CD14-positive monocyte (primary cell): ENCODE results near the gene EBI3. TPM values are rescaled to one million over a fixed set of nuclear protein-coding genes. Genes with fewer than 3 reads are reported as not detected.

Source experiments
- DNase-seq, 3 donors: peaks; one replicate each; pipeline ENCODE4 v3.0.0-alpha.2; 2011 to 2022
- H2AFZ ChIP-seq: 2 replicates; pipeline ENCODE4 v1.6.0; 2012; ENCODE audit warnings: mild to moderate bottlenecking, low read depth, low read length, inconsistent platforms; ENCODE audit not compliant: insufficient read depth, poor library complexity, severe bottlenecking
- H3K27ac ChIP-seq, 2 donors: 1 replicate in 1 of 2; 2 replicates in 1 of 2; pipeline ENCODE4 v1.5.1; 2012 to 2013; ENCODE audit warnings: low read length in 2 of 2, control low read depth in 1 of 2, inconsistent platforms in 1 of 2, low read depth in 1 of 2, mild to moderate bottlenecking in 1 of 2
- H3K27me3 ChIP-seq, 2 donors: one replicate each; pipeline versions ENCODE4 v1.6.0 to v1.6.1; 2011 to 2013; ENCODE audit warnings: low read length in 2 of 2; ENCODE audit not compliant: control insufficient read depth in 2 of 2, insufficient read depth in 2 of 2
- H3K36me3 ChIP-seq, 2 donors: replicated peaks in 1 of 2; 1 replicate in 1 of 2; 2 replicates in 1 of 2; pipeline versions ENCODE4 v1.5.1 to v1.6.1; 2012 to 2013; ENCODE audit warnings: low read length in 2 of 2, control low read depth in 1 of 2, inconsistent platforms in 1 of 2, mild to moderate bottlenecking in 1 of 2; ENCODE audit not compliant: insufficient read depth in 2 of 2, control insufficient read depth in 1 of 2
- H3K4me1 ChIP-seq, 2 donors: 1 replicate in 1 of 2; 2 replicates in 1 of 2; pipeline versions ENCODE4 v1.5.1 to v1.6.1; 2012 to 2013; ENCODE audit warnings: low read length in 2 of 2, control low read depth in 1 of 2, inconsistent platforms in 1 of 2, mild to moderate bottlenecking in 1 of 2, moderate library complexity in 1 of 2; ENCODE audit not compliant: insufficient read depth in 2 of 2, control insufficient read depth in 1 of 2
- H3K4me2 ChIP-seq: replicated peaks from 2 replicates; pipeline ENCODE3; 2012; ENCODE audit warnings: low read length, moderate library complexity, mild to moderate bottlenecking; ENCODE audit not compliant: poor library complexity, severe bottlenecking; ENCODE audit errors: extremely low read depth
- H3K4me3 ChIP-seq, 3 experiments: fragments of 200-600 bp in 1 of 3; sonication (generic) in 1 of 3; replicated peaks in 1 of 3; 1 replicate in 2 of 3; 2 replicates in 1 of 3; pipeline ENCODE4 v1.5.1; 2011 to 2013; ENCODE audit warnings: low read length in 3 of 3, mild to moderate bottlenecking in 3 of 3, control low read depth in 2 of 3, low read depth in 2 of 3, inconsistent platforms in 1 of 3, moderate library complexity in 1 of 3
- H3K79me2 ChIP-seq: 2 replicates; pipeline ENCODE4 v1.6.0; 2012; ENCODE audit warnings: mild to moderate bottlenecking, control low read depth, inconsistent platforms, low read length, moderate library complexity; ENCODE audit not compliant: insufficient read depth
- H3K9ac ChIP-seq: 2 replicates; pipeline ENCODE4 v1.6.0; 2017; ENCODE audit warnings: low read length, mild to moderate bottlenecking; ENCODE audit not compliant: insufficient read depth, poor library complexity, severe bottlenecking
- H3K9me3 ChIP-seq, 2 donors: replicated peaks in 1 of 2; 1 replicate in 1 of 2; 2 replicates in 1 of 2; pipeline versions ENCODE4 v1.5.1 to v1.6.1; 2012 to 2013; ENCODE audit warnings: low read length in 2 of 2, control low read depth in 1 of 2; ENCODE audit not compliant: control insufficient read depth in 1 of 2, insufficient read depth in 1 of 2
- H4K20me1 ChIP-seq: 2 replicates; pipeline ENCODE4 v1.6.0; 2012; ENCODE audit warnings: mild to moderate bottlenecking, low read length, control low read depth, moderate library complexity; ENCODE audit not compliant: insufficient read depth
- H3K27ac Mint-ChIP-seq, 7 donors: one replicate each; pipeline ENCODE4 v1.8.0; 2020; ENCODE audit warnings: mild to moderate bottlenecking in 7 of 7, mixed read lengths in 7 of 7, moderate library complexity in 6 of 7, inconsistent platforms in 2 of 7
- H3K27me3 Mint-ChIP-seq, 3 donors: one replicate each; pipeline ENCODE4 v1.8.0; 2021 to 2022; ENCODE audit warnings: low read depth in 3 of 3, mild to moderate bottlenecking in 3 of 3, mixed read lengths in 3 of 3, moderate library complexity in 3 of 3, inconsistent platforms in 1 of 3
- H3K36me3 Mint-ChIP-seq, 2 donors: one replicate each; pipeline ENCODE4 v1.8.0; 2020; ENCODE audit warnings: mixed read lengths in 2 of 2, inconsistent platforms in 1 of 2, mild to moderate bottlenecking in 1 of 2
- H3K4me1 Mint-ChIP-seq: one replicate; pipeline ENCODE4 v1.8.0; 2020; ENCODE audit warnings: mild to moderate bottlenecking, mixed read lengths
- H3K4me3 Mint-ChIP-seq, 2 donors: one replicate each; pipeline ENCODE4 v1.8.0; 2020; ENCODE audit warnings: mild to moderate bottlenecking in 2 of 2, mixed read lengths in 2 of 2, moderate library complexity in 1 of 2
- H3K9me3 Mint-ChIP-seq, 7 donors: one replicate each; pipeline ENCODE4 v1.8.0; 2020 to 2022; ENCODE audit warnings: mixed read lengths in 7 of 7, mild to moderate bottlenecking in 6 of 7, moderate library complexity in 6 of 7, inconsistent platforms in 2 of 7
- CTCF ChIP-seq: fragments of 200-600 bp; IDR thresholded peaks from one replicate; pipeline ENCODE4 v1.8.0; 2022; ENCODE audit warnings: antibody characterized with exemption, mild to moderate bottlenecking
- WGBS: methylation state at CpG from one replicate; pipeline ENCODE4 v1.1.5; 2013; ENCODE audit warnings: missing lambda C conversion rate; ENCODE audit not compliant: insufficient coverage; 5-methylcytosine and 5-hydroxymethylcytosine counted together
- intact Hi-C, 2 donors: fragments of 100-400 bp; cut with micrococcal nuclease; formaldehyde crosslinking; loops; one replicate each; pipeline versions ENCODE4 v1.15.0 to v1.15.1; 2023
- polyA plus RNA-seq, 3 donors: library from polyadenylated mRNA; depleted of rRNA in 1 of 3; unstranded in 2 of 3; stranded (reverse) in 1 of 3; fragments of 300-500 nt in 2 of 3; fragments of >200 nt in 1 of 3; fragmentation: Illumina TruSeq in 2 of 3; gene quantifications; 1 replicate in 2 of 3; 2 replicates in 1 of 3; pipeline ENCODE4 v1.2.3, GENCODE V29; 2012 to 2021

The EBI3 gene
- polyA plus RNA-seq, 3 donors: 0.14 to 0.40 TPM; not detected in 1

GRCh38 chr19:4199699-4200293 lies 29.5 kb upstream of the EBI3 start:
- Histone ChIP-seq H3K36me3 (no peaks in the 10 kb centered on the region), H3K9ac (no peak overlapping the region), H3K27me3 (peaks cover 5 to 24% of the 10 kb centered on the region in 2 donors), H4K20me1 (no peaks in the 10 kb centered on the region), H3K4me1 (no peaks in the 10 kb centered on the region), H3K79me2 (no peaks in the 10 kb centered on the region), H3K9me3 (peaks cover 0 to 11% of the 10 kb centered on the region in 2 donors), H2AFZ (no peak overlapping the region), H3K4me3 (no peak overlapping the region), H3K4me2 (no peak overlapping the region), H3K27ac (no peak overlapping the region)
- Mint-ChIP-seq H3K4me3 (no peak overlapping the region), H3K36me3 (peaks cover 7 to 8% of the 10 kb centered on the region in 2 donors), H3K4me1 (peaks cover 2% of the 10 kb centered on the region), H3K9me3 (peaks cover 8 to 14% (median 12%) of the 10 kb centered on the region in 7 donors), H3K27ac (no peak overlapping the region), H3K27me3 (peaks cover 21 to 37% (median 30%) of the 10 kb centered on the region in 3 donors)
- no peak for DNase-seq
- intact Hi-C loops: no loop called here
- no peak for TF ChIP-seq CTCF
- 76% methylated on average over 31 of the region's 33 CpGs for WGBS

GRCh38 chr19:4200940-4201542 lies 28.3 kb upstream of the EBI3 start:
- Histone ChIP-seq H3K9me3 (peaks cover 0 to 11% of the 10 kb centered on the region in 2 donors), H4K20me1 (no peaks in the 10 kb centered on the region), H3K36me3 (no peaks in the 10 kb centered on the region), H3K4me2 (no peak overlapping the region), H2AFZ (no peak overlapping the region), H3K4me1 (no peaks in the 10 kb centered on the region), H3K27ac (no peak overlapping the region), H3K27me3 (peaks cover 5 to 24% of the 10 kb centered on the region in 2 donors), H3K79me2 (no peaks in the 10 kb centered on the region), H3K9ac (no peak overlapping the region), H3K4me3 (no peak overlapping the region)
- Mint-ChIP-seq H3K4me3 (no peak overlapping the region), H3K27me3 (peaks cover 19 to 33% (median 30%) of the 10 kb centered on the region in 3 donors), H3K9me3 (peaks cover 8 to 14% (median 13%) of the 10 kb centered on the region in 7 donors), H3K4me1 (peaks cover 2% of the 10 kb centered on the region), H3K27ac (no peak overlapping the region), H3K36me3 (peaks cover 7 to 8% of the 10 kb centered on the region in 2 donors)
- DNase-seq: no peak
- WGBS: 88% methylated on average over 2 of the region's 2 CpGs
- no peak for TF ChIP-seq CTCF
- intact Hi-C loops: no loop called here
